NCI-H1105 treated with DMSO at 0.1 percent for 48 hours (cell line): ENCODE results near the gene ERBB3.
"Not testable (repeated sequence)": the region's sequence is repeated elsewhere in the genome, so short reads cannot be mapped to it uniquely, and the experiment has no call there.

Source experiments
- DNase-seq: peaks from one replicate; lab custom pipeline; 2025; lab: John Stamatoyannopoulos, UW

Gene ERBB3

DNA sequence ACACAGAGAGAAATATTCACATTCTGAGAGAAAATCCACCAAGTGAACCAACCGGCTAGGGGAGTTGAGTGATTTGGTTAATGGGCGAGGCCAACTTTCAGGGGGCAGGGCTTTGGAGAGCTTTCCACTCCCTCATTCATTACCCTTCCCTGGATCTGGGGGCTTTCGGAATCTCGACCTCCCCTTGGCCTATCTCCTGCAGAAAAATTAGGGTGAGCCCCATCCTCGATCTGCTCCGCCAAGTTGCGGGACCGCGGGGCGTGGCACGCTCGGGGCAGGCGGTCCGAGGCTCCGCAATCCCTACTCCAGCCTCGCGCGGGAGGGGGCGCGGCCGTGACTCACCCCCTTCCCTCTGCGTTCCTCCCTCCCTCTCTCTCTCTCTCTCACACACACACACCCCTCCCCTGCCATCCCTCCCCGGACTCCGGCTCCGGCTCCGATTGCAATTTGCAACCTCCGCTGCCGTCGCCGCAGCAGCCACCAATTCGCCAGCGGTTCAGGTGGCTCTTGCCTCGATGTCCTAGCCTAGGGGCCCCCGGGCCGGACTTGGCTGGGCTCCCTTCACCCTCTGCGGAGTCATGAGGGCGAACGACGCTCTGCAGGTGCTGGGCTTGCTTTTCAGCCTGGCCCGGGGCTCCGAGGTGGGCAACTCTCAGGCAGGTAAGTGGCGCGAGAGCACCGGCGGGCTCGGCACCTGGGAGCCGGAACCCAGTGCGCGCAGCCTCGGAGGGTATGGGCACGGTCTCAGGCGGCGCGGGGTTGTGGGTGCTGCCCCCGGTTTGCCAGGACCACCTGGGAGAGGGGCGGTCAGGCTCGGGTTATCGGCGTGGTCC is at the start of gene ERBB3:
Gene ERBB3 (plus strand): TSS at position 443 of the 833 bp plus-strand sequence. CDS start 136 bp downstream, at position 579.
- DNase-seq = peak; percentile 46

DNA sequence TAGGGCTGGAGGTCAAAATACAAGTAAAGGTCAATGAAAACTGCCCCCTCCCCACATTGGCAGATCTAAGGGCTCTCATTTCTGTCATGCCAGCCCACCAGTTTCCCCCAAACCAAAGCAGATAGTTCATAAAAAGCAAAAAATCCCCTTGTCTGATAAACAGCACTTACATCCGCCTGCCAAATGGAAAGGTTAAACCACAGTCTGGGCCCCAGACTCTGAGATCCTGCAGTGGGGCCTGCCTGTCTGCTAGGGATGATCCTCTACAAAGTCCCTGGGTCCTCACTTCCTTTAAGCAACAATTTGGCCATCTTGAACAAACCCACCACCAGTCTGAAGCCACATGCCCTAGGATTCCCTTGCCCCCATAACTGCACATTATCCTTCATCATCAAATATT is 48.0 kb upstream of the ERBB3 start:
- DNase-seq = no peak

GRCh38 chr12:56034586-56035332 is 45.2 kb upstream of the ERBB3 start:
- no peak for DNase-seq

- no peak for DNase-seq
Observed at GRCh38 chr12:56037161-56037560, 42.8 kb upstream of the ERBB3 start.

- DNase-seq = no peak
Observed at GRCh38 chr12:56038022-56038655, 41.8 kb upstream of the ERBB3 start.

DNA sequence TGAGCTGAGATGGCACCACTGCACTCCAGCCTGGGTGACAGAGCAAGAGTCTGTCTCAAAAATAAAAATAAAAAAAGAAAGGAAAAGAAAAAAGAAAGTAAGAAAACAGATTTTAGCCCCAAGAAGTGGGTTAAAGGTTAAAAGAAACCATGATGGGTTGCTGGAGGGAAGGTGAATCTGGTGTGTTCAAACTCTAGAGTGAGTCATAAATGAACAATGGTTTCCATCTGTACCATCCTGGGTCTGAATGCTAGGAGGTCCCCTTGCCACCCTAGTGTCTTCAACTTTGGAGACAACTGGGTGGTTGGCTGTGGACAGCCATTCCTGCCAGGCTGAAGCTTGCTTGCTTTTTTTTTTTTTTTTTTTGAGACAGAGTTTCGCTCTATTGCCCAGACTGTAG is 39.8 kb upstream of the ERBB3 start:
- no peak for DNase-seq

- no peak for DNase-seq
Observed at GRCh38 chr12:56040963-56041551, 38.9 kb upstream of the ERBB3 start.

DNA sequence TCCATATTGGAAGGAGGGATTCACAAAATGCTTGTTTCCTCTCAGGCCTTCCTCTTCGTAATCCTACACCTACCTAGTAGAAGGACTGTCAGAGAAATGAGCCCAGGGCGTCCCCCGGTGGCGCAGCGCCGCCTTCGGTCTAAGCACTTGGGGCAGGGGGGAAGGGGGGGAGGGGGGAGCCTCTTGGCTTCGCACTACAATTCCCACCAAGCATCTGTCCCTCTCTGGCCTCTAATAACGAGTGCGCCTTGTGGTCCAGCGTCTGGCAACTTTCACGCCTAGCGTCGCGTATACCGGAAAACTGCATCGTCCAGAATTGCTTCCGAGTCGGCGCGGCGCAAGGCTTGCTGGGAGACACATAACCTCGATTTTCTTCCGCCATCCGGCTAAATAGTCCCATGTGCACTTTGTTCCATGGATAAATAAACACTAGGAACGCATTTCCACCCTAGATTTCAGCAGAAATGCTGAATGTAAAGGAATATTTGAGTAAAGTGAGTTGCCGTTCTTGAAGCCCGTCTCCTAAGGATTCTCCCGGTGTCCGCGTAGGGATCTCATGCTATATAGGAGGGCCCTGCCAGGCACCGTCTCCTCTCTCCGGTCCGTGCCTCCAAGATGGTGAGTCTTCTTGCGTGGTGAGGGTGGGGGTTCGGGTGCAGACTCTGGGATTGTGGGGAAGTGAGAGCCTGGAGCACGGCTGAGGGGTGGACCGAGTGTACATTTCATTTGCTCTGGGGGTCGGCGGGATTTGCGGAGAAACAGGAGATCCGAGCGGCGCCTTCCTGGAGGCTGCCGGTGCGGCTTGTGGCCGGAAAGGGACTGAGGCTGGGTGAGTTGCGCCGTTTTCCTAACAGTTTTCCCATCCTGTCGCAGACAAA is 38.2 kb upstream of the ERBB3 start, which contains the start of gene RPS26:
Gene RPS26 (plus strand): TSS at position 367 of the 878 bp plus-strand sequence. CDS start 249 bp downstream, at position 616.
- DNase-seq = peak; percentile 94

DNA sequence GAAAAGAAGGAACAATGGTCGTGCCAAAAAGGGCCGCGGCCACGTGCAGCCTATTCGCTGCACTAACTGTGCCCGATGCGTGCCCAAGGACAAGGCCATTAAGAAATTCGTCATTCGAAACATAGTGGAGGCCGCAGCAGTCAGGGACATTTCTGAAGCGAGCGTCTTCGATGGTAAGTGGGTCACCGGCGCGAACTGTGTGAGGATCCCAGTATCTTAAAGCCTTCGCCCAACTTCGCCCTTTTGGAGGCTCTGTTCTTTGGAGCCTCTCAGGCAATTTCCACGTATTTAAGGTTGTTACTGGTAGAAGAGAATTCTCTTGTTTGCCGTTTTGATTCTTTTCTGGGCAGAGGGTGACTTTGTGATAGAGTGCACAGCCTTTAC is 37.5 kb upstream of the ERBB3 start:
- DNase-seq = not testable (repeated sequence)

- DNase-seq = no peak
Observed at GRCh38 chr12:56042843-56043242, 37.1 kb upstream of the ERBB3 start.

DNA sequence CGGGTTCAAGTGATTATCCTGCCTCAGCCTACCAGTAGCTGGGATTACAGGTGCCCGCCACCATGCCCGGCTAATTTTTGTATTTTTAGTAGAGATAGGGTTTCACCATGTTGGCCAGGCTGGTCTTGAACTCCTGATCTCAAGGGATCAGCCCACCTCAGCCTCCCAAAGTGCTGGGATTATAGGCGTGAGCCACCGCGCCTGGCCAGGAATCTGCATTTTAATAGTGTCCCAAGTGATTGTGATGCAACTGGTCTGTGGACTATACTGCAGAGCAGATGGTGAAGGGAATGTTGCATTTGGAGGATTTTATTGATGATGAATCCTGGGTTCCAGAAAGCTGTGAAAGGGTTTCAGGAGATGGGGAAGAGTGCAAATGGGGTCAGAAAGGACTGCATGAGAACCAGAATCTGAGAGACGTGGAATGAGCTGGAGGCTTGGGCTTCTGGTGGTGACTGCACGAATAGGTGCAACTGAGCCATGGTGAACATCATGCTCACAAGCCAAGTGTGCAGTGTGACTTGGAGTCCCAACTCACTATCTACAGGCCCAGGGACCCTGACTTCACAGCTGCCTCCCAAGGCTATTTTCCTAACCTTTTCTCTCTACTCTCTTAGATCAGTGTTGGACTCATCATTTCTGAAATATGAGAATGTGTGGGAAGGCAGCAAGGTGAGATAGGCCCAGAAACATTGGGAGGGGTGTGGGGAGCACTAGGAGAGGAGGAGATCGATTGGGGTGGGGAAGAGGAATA is 33.8 kb upstream of the ERBB3 start:
- no peak for DNase-seq

DNA sequence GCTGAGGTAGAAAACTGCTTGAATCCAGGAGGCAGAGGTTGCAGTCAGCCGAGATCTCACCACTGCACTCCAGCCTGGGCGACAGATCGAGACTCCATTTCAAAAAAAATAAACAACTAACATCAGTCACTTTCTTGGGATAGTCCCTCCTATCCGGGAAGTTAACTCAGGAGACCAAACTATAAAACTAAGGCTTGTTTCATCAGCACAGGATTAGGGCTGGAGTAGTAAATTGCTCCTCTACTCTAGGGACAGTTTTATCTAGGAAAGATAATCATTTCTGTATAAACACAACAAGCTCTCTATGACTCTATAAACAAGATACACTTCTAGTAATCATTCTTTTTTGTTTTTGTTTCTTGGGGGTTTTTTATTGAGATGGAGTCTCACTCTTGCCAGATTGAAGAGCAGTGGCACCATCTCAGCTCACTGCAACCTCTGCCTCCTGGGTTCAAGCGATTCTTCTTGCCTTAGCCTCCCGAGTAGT is 26.5 kb upstream of the ERBB3 start:
- DNase-seq = no peak

DNA sequence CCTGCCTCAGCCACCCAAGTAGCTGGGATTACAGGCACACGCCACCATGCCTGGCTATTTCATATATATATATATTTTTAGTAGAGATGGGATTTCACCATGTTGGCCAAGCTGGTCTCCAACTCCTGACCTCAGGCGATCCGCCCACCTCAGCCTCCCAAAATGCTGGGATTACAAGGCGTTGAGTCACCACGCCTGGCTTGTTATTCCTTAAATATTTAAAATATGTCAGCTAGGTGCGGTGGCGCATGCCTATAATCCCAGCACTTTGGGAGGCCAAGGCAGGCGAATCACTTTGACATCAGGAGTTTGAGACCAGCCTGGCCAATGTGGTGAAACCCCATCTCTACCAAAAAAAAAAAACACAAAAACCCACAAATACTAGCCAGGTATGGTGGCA is 20.0 kb upstream of the ERBB3 start:
- DNase-seq = not testable (repeated sequence)

DNA sequence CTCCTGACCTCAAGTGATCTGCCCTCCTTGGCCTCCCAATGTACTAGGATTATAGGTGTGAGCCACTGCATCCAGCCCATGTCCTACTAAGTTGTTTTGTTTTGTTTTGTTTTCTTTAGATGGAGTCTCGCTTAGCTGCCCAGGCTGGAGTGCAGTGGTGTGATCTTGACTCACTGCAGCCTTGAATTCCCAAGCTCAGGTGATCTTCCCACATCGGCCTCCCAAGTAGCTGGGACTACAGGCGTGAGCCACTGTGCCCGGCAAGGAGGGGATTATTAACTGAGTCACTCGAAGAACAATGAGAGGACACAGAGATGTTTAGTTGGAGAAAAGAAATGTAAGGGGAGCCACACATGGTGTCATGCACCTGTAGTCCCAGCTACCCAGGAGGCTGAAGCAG is 18.0 kb upstream of the ERBB3 start:
- no peak for DNase-seq

GRCh38 chr12:56062996-56063395 is 17.0 kb upstream of the ERBB3 start:
- DNase-seq = no peak

- DNase-seq = no peak
Observed at GRCh38 chr12:56071648-56072047, 8.3 kb upstream of the ERBB3 start.

GRCh38 chr12:56074396-56074795 is 5.6 kb upstream of the ERBB3 start:
- no peak for DNase-seq

- DNase-seq = not testable (repeated sequence)
Observed at GRCh38 chr12:56077966-56078365, 2.0 kb upstream of the ERBB3 start.

DNA sequence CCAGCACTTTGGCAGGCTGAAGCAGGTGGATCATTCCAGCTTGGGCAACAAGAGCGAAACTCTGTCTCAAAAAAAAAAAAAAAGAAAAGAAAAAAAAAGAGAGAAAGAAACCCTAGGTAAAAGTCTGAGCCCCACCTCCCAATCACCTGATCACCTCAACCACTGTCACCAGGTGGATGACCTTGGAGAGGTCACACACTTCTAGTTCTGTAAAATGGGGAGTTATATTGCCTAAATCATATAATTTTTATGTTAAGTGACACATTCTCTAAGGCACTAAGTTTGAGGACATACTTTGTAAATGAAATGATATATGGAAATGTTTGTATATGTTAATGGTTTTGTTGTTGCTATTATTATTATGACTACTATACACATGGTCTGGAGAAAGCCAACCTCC is 1.5 kb upstream of the ERBB3 start:
- DNase-seq = no peak
